ENCODE data around the gene PURB. TPM values are rescaled to one million over a fixed set of nuclear protein-coding genes. Genes with fewer than 3 reads are reported as not detected.

Gene PURB
- total and polyA plus RNA-seq, 9 of the 15 experiments (the other 6 are each of a cell fraction or from before 2014, with no cell fraction given), result 1.6 to 14.1 (median 8.8) TPM

GRCh38 chr7:44885394-44886317 is at the start of gene PURB (continued):
- TF ChIP-seq ZNF507 (tag; conservative IDR thresholded peaks at IDR 0.05), result no peak
- TF ChIP-seq SAP30 (IDR thresholded peaks at IDR 0.05; ENCODE audit: borderline replicate concordance, insufficient read depth, low read depth, low read length, poor library complexity, severe bottlenecking), result peak; percentile 32
- TF ChIP-seq, protein P1, sequence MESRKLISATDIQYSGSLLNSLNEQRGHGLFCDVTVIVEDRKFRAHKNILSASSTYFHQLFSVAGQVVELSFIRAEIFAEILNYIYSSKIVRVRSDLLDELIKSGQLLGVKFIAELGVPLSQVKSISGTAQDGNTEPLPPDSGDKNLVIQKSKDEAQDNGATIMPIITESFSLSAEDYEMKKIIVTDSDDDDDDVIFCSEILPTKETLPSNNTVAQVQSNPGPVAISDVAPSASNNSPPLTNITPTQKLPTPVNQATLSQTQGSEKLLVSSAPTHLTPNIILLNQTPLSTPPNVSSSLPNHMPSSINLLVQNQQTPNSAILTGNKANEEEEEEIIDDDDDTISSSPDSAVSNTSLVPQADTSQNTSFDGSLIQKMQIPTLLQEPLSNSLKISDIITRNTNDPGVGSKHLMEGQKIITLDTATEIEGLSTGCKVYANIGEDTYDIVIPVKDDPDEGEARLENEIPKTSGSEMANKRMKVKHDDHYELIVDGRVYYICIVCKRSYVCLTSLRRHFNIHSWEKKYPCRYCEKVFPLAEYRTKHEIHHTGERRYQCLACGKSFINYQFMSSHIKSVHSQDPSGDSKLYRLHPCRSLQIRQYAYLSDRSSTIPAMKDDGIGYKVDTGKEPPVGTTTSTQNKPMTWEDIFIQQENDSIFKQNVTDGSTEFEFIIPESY (CRISPR knock-in tag; IDR thresholded peaks at IDR 0.05), result peak; percentile 58; the same call in 1 of the 2 replicates
- TF ChIP-seq NFIX (CRISPR knock-in tag; IDR thresholded peaks at IDR 0.05; ENCODE audit: low read depth), result no peak
- TF ChIP-seq MCM5 (IDR thresholded peaks at IDR 0.05; ENCODE audit: low read depth), result no peak
- peak; percentile 53 for TF ChIP-seq GTF2B (IDR thresholded peaks at IDR 0.05; ENCODE audit: extremely low read depth, insufficient read length)
- TF ChIP-seq FOS (IDR thresholded peaks at IDR 0.05; ENCODE audit: extremely low read depth, insufficient read length), result peak; percentile 41
- TF ChIP-seq TFE3 (CRISPR knock-in tag; IDR thresholded peaks at IDR 0.05), result no peak
- peak; percentile 73 for TF ChIP-seq JUNB (CRISPR knock-in tag; conservative IDR thresholded peaks at IDR 0.05)
- peak; percentile 40; the same call in 1 of the 2 replicates for TF ChIP-seq OTX1 (CRISPR knock-in tag; IDR thresholded peaks at IDR 0.05)
- TF ChIP-seq NFXL1 (CRISPR knock-in tag; IDR thresholded peaks at IDR 0.05), result no peak
- TF ChIP-seq ZNF778 (CRISPR knock-in tag; IDR thresholded peaks at IDR 0.05), result no peak
- no peak for TF ChIP-seq HLTF (IDR thresholded peaks at IDR 0.05)
- peak; percentile 86 for TF ChIP-seq SMAD4 (CRISPR knock-in tag; conservative IDR thresholded peaks at IDR 0.05)
- peak; percentile 55 for TF ChIP-seq LEF1 (IDR thresholded peaks at IDR 0.05)
- TF ChIP-seq POU5F1 (IDR thresholded peaks at IDR 0.05; ENCODE audit: borderline replicate concordance, low read depth, low read length, partially characterized antibody), result no peak
- no peak for TF ChIP-seq ZNF436 (CRISPR knock-in tag; IDR thresholded peaks at IDR 0.05)
- TF ChIP-seq PHB (CRISPR knock-in tag; IDR thresholded peaks at IDR 0.05), result no peak
- TF ChIP-seq ZNF124 (CRISPR knock-in tag; IDR thresholded peaks at IDR 0.05), result no peak
- peak; percentile 73; the same call in 1 of the 2 replicates for TF ChIP-seq MBD2 (IDR thresholded peaks at IDR 0.05; ENCODE audit: borderline replicate concordance, low read depth)
- no peak for TF ChIP-seq KLF10 (CRISPR knock-in tag; IDR thresholded peaks at IDR 0.05)
- TF ChIP-seq ZNF551 (CRISPR knock-in tag; IDR thresholded peaks at IDR 0.05), result no peak
- no peak for TF ChIP-seq CTCFL (IDR thresholded peaks at IDR 0.05; ENCODE audit: borderline replicate concordance, insufficient read depth, low read depth, low read length, poor library complexity, severe bottlenecking)

Data from K562 (cell line).